ENCODE measurements around the gene TUBB1.

TUBB1 gene

GRCh38 chr20:59019217-59019616, at the start of gene TUBB1:
TUBB1 (plus strand) TSS chr20:59019429; CDS start chr20:59019523, 94 bp downstream.
- peak in 2 of 10 donors; percentile 47 to 69 for DNase-seq
- intact Hi-C loops (cut with DNase I): no loop called here

GRCh38 chr20:58969439-58969838, 49.8 kb upstream of the TUBB1 start:
- intact Hi-C loops (cut with DNase I): no loop called here
- DNase-seq: no peak

- no peak for DNase-seq
- intact Hi-C loops (cut with DNase I): no loop called here
Observed at GRCh38 chr20:58970146-58970545, 49.1 kb upstream of the TUBB1 start.

GRCh38 chr20:58971429-58971828, 47.8 kb upstream of the TUBB1 start:
- peak in 1 of 10 donors; percentile 27 for DNase-seq
- intact Hi-C loops (cut with DNase I): no loop called here

GRCh38 chr20:58973179-58973578, 46.0 kb upstream of the TUBB1 start:
- DNase-seq: peak in 1 of 10 donors; percentile 22
- intact Hi-C loops (cut with DNase I): no loop called here

- intact Hi-C loops (cut with DNase I): no loop called here
Observed at GRCh38 chr20:58973866-58974265, 45.4 kb upstream of the TUBB1 start.

GRCh38 chr20:58975353-58975752, 43.9 kb upstream of the TUBB1 start:
- no peak for DNase-seq
- intact Hi-C loops (cut with DNase I): no loop called here

More at GRCh38 chr20:58973866-58974265, 45.4 kb upstream of the TUBB1 start:
- DNase-seq: no peak

GRCh38 chr20:58976061-58976730, 43.0 kb upstream of the TUBB1 start:
- no peak for DNase-seq
- intact Hi-C loops (cut with DNase I): no loop called here

- peak in 1 of 10 donors; percentile 68 for DNase-seq
- intact Hi-C loops (cut with DNase I): no loop called here
Observed at GRCh38 chr20:58978351-58979190, 40.7 kb upstream of the TUBB1 start.

GRCh38 chr20:58980711-58981627, 38.3 kb upstream of the TUBB1 start, which contains the start of gene NELFCD:
NELFCD (plus strand) TSS chr20:58981256; CDS start chr20:58981310, 54 bp downstream.
- peak; percentile 70 to 97 (median 78) for DNase-seq
- intact Hi-C loops (cut with DNase I): loop anchor here (2.0 to 5.0 kb wide), 3 partner anchors 51 to 88 kb away; partner anchors contain the start of gene ATP5F1E

- peak in 1 of 10 donors; percentile 39 for DNase-seq
- intact Hi-C loops (cut with DNase I): loop anchor here (2.0 to 5.0 kb wide), 3 partner anchors 51 to 89 kb away; partner anchors contain the start of gene ATP5F1E
Observed at GRCh38 chr20:58981628-58982364, 37.4 kb upstream of the TUBB1 start.

GRCh38 chr20:58982406-58983114, 36.7 kb upstream of the TUBB1 start:
- DNase-seq: peak in 1 of 10 donors; percentile 28
- intact Hi-C loops (cut with DNase I): loop anchor here (5.0 kb wide), 1 partner anchor 50 kb away; the partner anchor contains the start of gene ATP5F1E

- intact Hi-C loops (cut with DNase I): loop anchor here (5.0 kb wide), 1 partner anchor 49 kb away; the partner anchor contains the start of gene ATP5F1E
- DNase-seq: peak in 1 of 10 donors; percentile 58
Observed at GRCh38 chr20:58983115-58983468, 36.1 kb upstream of the TUBB1 start.

GRCh38 chr20:58984691-58985090, 34.5 kb upstream of the TUBB1 start:
- intact Hi-C loops (cut with DNase I): loop anchor here (5.0 kb wide), 1 partner anchor 48 kb away; the partner anchor contains the start of gene ATP5F1E
- no peak for DNase-seq

GRCh38 chr20:58985656-58986055, 33.6 kb upstream of the TUBB1 start:
- peak in 1 of 10 donors; percentile 16 for DNase-seq
- intact Hi-C loops (cut with DNase I): no loop called here

GRCh38 chr20:58986286-58986967, 32.8 kb upstream of the TUBB1 start:
- peak in 1 of 10 donors; percentile 55 for DNase-seq
- intact Hi-C loops (cut with DNase I): no loop called here

GRCh38 chr20:58986968-58987517, 32.2 kb upstream of the TUBB1 start:
- DNase-seq: peak in 1 of 10 donors; percentile 16
- intact Hi-C loops (cut with DNase I): no loop called here

Measured in posterior cingulate gyrus (tissue), 11 donors.